Ishikawa (cell line): ENCODE measurements around the gene SLC6A16.

ENCODE experiments used
- CEBPB ChIP-seq: IDR thresholded peaks from 2 replicates; pipeline ENCODE4 v1.6.1; 2012
- CREB1 ChIP-seq: IDR thresholded peaks from 2 replicates; pipeline ENCODE4 v1.6.1; 2012; ENCODE audit warnings: low read depth
- EGR1 ChIP-seq: IDR thresholded peaks from 2 replicates; pipeline ENCODE4 v1.6.1; 2012
- EP300 ChIP-seq: IDR thresholded peaks from 2 replicates; pipeline ENCODE4 v1.6.1; 2012; ENCODE audit warnings: borderline replicate concordance
- FOXM1 ChIP-seq: IDR thresholded peaks from 2 replicates; pipeline ENCODE4 v1.6.1; 2012; ENCODE audit warnings: low read depth, borderline replicate concordance
- MAX ChIP-seq: IDR thresholded peaks from 2 replicates; pipeline ENCODE4 v1.6.1; 2012
- RAD21 ChIP-seq: IDR thresholded peaks from 2 replicates; pipeline ENCODE4 v1.6.1; 2012; ENCODE audit warnings: low read depth
- REST ChIP-seq: IDR thresholded peaks from 2 replicates; pipeline ENCODE4 v1.6.1; 2012; ENCODE audit warnings: low read depth, mild to moderate bottlenecking
- TAF1 ChIP-seq: IDR thresholded peaks from 2 replicates; pipeline ENCODE4 v1.6.1; 2012; ENCODE audit warnings: low read depth, mild to moderate bottlenecking
- TCF12 ChIP-seq: IDR thresholded peaks from 2 replicates; pipeline ENCODE4 v1.6.1; 2012; ENCODE audit warnings: low read depth
- TEAD4 ChIP-seq: IDR thresholded peaks from 2 replicates; pipeline ENCODE4 v1.6.1; 2012
- USF1 ChIP-seq: IDR thresholded peaks from 2 replicates; pipeline ENCODE4 v1.6.1; 2012
- YY1 ChIP-seq: IDR thresholded peaks from 2 replicates; pipeline ENCODE4 v1.6.1; 2012; ENCODE audit warnings: low read depth
- ZBTB7A ChIP-seq: IDR thresholded peaks from 2 replicates; pipeline ENCODE4 v1.6.1; 2012; ENCODE audit warnings: low read depth

Gene SLC6A16

DNA sequence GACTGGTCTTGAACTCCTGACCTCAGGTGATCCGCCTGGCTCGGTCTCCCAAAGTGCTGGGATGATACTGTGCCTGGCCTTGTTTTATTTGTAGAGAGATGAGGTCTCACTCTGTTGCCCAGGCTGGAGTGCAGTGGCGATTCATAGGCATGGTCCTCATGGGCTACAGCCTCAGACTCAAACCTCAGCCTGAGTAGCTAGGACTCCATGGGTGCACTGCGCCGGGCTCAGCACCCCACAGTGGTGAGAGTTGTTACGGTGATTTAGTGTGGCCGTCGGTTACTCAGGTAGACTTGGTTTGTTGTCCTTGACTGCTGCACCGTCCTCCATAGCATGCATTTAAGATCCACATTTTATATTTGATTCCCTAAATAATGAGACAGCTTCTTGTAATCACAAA, 80.7 kb downstream of the SLC6A16 start:
- TF ChIP-seq CEBPB (no peak), TAF1 (no peak), RAD21 (no peak), CREB1 (no peak), ZBTB7A (no peak)

GRCh38 chr19:49243726-49244125, 81.3 kb downstream of the SLC6A16 start:
- TF ChIP-seq MAX, result no peak
- no peak for TF ChIP-seq EP300
- TF ChIP-seq EGR1, result no peak
- no peak for TF ChIP-seq CEBPB
- TF ChIP-seq REST, result no peak
- no peak for TF ChIP-seq RAD21
- TF ChIP-seq TAF1, result no peak
- TF ChIP-seq ZBTB7A, result no peak
- TF ChIP-seq CREB1, result no peak

DNA sequence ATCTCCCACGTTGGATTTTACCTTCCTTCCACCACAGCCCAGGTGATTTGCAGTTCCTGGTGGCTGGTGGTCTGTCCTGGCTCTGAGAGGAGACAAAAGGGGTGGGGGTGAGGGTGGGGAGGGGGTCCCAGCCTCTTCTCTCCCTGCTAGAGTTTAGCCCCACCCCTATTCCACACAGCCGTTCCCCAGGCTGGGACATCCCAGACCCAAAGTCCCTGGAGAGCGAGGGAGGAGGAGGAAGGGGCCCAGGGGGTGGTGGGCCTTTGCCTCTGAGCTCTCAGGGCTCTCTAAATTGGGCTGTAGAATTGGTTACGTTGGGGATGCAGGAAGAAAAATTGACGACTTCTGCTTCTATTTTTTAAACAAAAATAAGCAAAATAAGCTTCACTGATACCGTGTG, 81.9 kb downstream of the SLC6A16 start:
- TF ChIP-seq TEAD4, result no peak
- no peak for TF ChIP-seq YY1
- no peak for TF ChIP-seq ZBTB7A
- no peak for TF ChIP-seq EP300
- no peak for TF ChIP-seq EGR1
- TF ChIP-seq TAF1, result no peak
- no peak for TF ChIP-seq MAX
- TF ChIP-seq REST, result no peak
- TF ChIP-seq FOXM1, result no peak
- TF ChIP-seq USF1, result no peak

DNA sequence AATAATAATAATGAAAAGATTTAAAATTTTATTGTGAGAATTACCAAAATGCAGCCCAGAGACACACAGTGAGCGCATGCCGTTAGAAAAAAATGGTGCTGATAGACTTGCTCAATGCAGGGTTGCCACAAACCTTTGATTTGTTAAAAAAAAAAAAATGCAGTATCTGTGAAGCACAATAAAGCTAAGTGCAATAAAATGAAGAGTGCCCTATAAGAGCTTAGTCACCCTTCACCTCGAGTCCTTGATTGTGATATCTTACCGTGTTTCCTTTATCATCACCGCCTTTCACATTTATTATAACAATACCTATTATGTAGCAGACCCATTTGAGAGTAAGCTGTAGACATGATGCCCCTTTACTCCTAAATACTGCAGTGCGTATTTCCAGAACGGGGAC, 83.2 kb downstream of the SLC6A16 start:
- TF ChIP-seq TCF12, result no peak
